ENCODE measurements around the gene FAM3B.

Gene FAM3B

DNA sequence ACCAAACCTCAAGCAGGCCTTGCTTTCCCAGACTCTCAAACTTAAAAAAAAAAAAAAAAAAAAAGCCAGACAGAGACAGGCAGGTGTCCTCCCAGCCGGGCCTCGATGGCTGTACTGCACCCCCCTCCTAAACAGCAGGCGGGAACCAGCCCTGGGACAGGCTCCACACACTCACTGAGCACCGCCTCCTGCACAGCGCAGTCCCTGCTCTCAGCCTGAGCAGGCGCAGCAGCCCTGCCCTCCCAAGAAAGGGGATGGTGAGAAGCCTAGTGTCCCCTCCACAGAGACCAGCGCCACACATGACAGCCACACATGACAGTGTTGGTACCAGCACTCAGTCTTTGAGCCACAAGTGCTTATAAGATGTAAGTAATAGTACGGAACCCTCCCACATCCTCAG lies 57.2 kb downstream of the FAM3B start:
- TF ChIP-seq ARNT (IDR thresholded peaks at IDR 0.05) (no peak), FOXA1 (IDR thresholded peaks at IDR 0.05) (no peak)
- ChIA-PET POLR2A (no interaction called here), CTCF (no interaction called here)
- no peak for DNase-seq (ENCODE audit: extremely low spot score)

GRCh38 chr21:41374177-41374712 lies 57.6 kb downstream of the FAM3B start:
- TF ChIP-seq NFRKB (IDR thresholded peaks at IDR 0.05) (no peak), SUZ12 (IDR thresholded peaks at IDR 0.05) (no peak), SP1 (IDR thresholded peaks at IDR 0.05) (no peak), BHLHE40 (IDR thresholded peaks at IDR 0.05; ENCODE audit: borderline replicate concordance) (no peak), HDGF (IDR thresholded peaks at IDR 0.05; ENCODE audit: borderline replicate concordance) (no peak), FOXK2 (IDR thresholded peaks at IDR 0.05) (no peak)
- TF ChIP-seq, protein P1, sequence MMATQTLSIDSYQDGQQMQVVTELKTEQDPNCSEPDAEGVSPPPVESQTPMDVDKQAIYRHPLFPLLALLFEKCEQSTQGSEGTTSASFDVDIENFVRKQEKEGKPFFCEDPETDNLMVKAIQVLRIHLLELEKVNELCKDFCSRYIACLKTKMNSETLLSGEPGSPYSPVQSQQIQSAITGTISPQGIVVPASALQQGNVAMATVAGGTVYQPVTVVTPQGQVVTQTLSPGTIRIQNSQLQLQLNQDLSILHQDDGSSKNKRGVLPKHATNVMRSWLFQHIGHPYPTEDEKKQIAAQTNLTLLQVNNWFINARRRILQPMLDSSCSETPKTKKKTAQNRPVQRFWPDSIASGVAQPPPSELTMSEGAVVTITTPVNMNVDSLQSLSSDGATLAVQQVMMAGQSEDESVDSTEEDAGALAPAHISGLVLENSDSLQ (IDR thresholded peaks at IDR 0.05): no peak
- no peak for DNase-seq (ENCODE audit: extremely low spot score)
- ChIA-PET CTCF (no interaction called here), POLR2A (no interaction called here)

GRCh38 chr21:41374867-41375533 lies 58.4 kb downstream of the FAM3B start:
- TF ChIP-seq L3MBTL2 (conservative IDR thresholded peaks at IDR 0.05) (no peak), FOXA1 (IDR thresholded peaks at IDR 0.05) (no peak), ELF4 (IDR thresholded peaks at IDR 0.05) (no peak), BHLHE40 (IDR thresholded peaks at IDR 0.05; ENCODE audit: borderline replicate concordance) (no peak), SUZ12 (IDR thresholded peaks at IDR 0.05) (no peak), NFRKB (IDR thresholded peaks at IDR 0.05) (no peak), FOXK2 (IDR thresholded peaks at IDR 0.05) (no peak), LEF1 (IDR thresholded peaks at IDR 0.05; ENCODE audit: borderline replicate concordance) (no peak), HDGF (IDR thresholded peaks at IDR 0.05; ENCODE audit: borderline replicate concordance) (no peak), ZNF384 (IDR thresholded peaks at IDR 0.05) (no peak), CTBP1 (IDR thresholded peaks at IDR 0.05; ENCODE audit: borderline replicate concordance) (no peak), ARNT (IDR thresholded peaks at IDR 0.05) (no peak), FOXM1 (IDR thresholded peaks at IDR 0.05; ENCODE audit: borderline replicate concordance) (no peak), SP1 (IDR thresholded peaks at IDR 0.05) (no peak), TARDBP (IDR thresholded peaks at IDR 0.05) (no peak)
- TF ChIP-seq, protein P1 (IDR thresholded peaks at IDR 0.05): no peak
- POLR2A ChIA-PET: no interaction called here
- DNase-seq (ENCODE audit: extremely low spot score): no peak
- CTCF ChIA-PET: no interaction called here

GRCh38 chr21:41375875-41376274 lies 59.3 kb downstream of the FAM3B start:
- CTCF ChIA-PET: no interaction called here
- no peak for DNase-seq (ENCODE audit: extremely low spot score)
- TF ChIP-seq ELF4 (IDR thresholded peaks at IDR 0.05) (no peak), SP1 (IDR thresholded peaks at IDR 0.05) (no peak), TARDBP (IDR thresholded peaks at IDR 0.05) (no peak), NFRKB (IDR thresholded peaks at IDR 0.05) (no peak), FOXK2 (IDR thresholded peaks at IDR 0.05) (no peak), BHLHE40 (IDR thresholded peaks at IDR 0.05; ENCODE audit: borderline replicate concordance) (no peak), SUZ12 (IDR thresholded peaks at IDR 0.05) (no peak), ARNT (IDR thresholded peaks at IDR 0.05) (no peak), L3MBTL2 (conservative IDR thresholded peaks at IDR 0.05) (no peak), FOXA1 (IDR thresholded peaks at IDR 0.05) (no peak), LEF1 (IDR thresholded peaks at IDR 0.05; ENCODE audit: borderline replicate concordance) (no peak)
- POLR2A ChIA-PET: no interaction called here

- DNase-seq (ENCODE audit: extremely low spot score): no peak
- TF ChIP-seq HDGF (IDR thresholded peaks at IDR 0.05; ENCODE audit: borderline replicate concordance) (no peak), FOXK2 (IDR thresholded peaks at IDR 0.05) (no peak), ELF4 (IDR thresholded peaks at IDR 0.05) (no peak), FOXA1 (IDR thresholded peaks at IDR 0.05) (no peak), BHLHE40 (IDR thresholded peaks at IDR 0.05; ENCODE audit: borderline replicate concordance) (no peak), NFRKB (IDR thresholded peaks at IDR 0.05) (no peak), TARDBP (IDR thresholded peaks at IDR 0.05) (no peak), ARNT (IDR thresholded peaks at IDR 0.05) (no peak), LEF1 (IDR thresholded peaks at IDR 0.05; ENCODE audit: borderline replicate concordance) (no peak), CTBP1 (IDR thresholded peaks at IDR 0.05; ENCODE audit: borderline replicate concordance) (no peak), L3MBTL2 (conservative IDR thresholded peaks at IDR 0.05) (no peak), SP1 (IDR thresholded peaks at IDR 0.05) (no peak), FOXM1 (IDR thresholded peaks at IDR 0.05; ENCODE audit: borderline replicate concordance) (no peak), ZNF384 (IDR thresholded peaks at IDR 0.05) (no peak), SUZ12 (IDR thresholded peaks at IDR 0.05) (no peak)
- TF ChIP-seq, protein P1 (IDR thresholded peaks at IDR 0.05): no peak
- ChIA-PET POLR2A (no interaction called here), CTCF (no interaction called here)
Observed at GRCh38 chr21:41377715-41378114, 61.1 kb downstream of the FAM3B start.

DNA sequence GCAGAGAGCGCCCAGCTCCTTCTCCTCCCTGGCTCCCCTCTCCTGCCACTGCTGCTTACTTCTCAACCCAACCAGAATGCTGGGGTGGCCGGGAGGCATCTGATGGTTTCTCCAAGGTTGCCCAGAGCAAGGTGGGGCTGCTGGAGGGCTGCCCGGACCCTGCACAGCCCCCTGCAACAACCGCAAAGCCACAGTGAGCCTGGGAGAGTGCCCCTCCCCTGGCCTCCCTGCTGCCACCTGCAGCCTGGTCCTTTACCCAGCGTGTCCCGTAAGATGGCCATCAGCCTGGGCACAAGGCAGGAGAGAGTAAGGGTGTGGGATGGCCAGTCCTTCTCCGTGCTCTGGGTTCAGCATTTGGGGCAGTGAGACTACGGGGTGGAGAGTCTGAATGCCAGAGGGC lies 62.2 kb downstream of the FAM3B start:
- ChIA-PET POLR2A (no interaction called here), CTCF (no interaction called here)
- TF ChIP-seq NFRKB (IDR thresholded peaks at IDR 0.05): no peak
- TF ChIP-seq, protein P1 (IDR thresholded peaks at IDR 0.05): no peak
- no peak for TF ChIP-seq FOXA1 (IDR thresholded peaks at IDR 0.05)
- TF ChIP-seq ELF4 (IDR thresholded peaks at IDR 0.05): no peak
- TF ChIP-seq TARDBP (IDR thresholded peaks at IDR 0.05): no peak
- no peak for TF ChIP-seq FOXK2 (IDR thresholded peaks at IDR 0.05)
- TF ChIP-seq ZNF384 (IDR thresholded peaks at IDR 0.05): no peak
- no peak for TF ChIP-seq BHLHE40 (IDR thresholded peaks at IDR 0.05; ENCODE audit: borderline replicate concordance)
- TF ChIP-seq HDGF (IDR thresholded peaks at IDR 0.05; ENCODE audit: borderline replicate concordance): no peak
- TF ChIP-seq CTBP1 (IDR thresholded peaks at IDR 0.05; ENCODE audit: borderline replicate concordance): no peak
- TF ChIP-seq SUZ12 (IDR thresholded peaks at IDR 0.05): no peak
- no peak for TF ChIP-seq L3MBTL2 (conservative IDR thresholded peaks at IDR 0.05)
- no peak for TF ChIP-seq SP1 (IDR thresholded peaks at IDR 0.05)
- TF ChIP-seq ARNT (IDR thresholded peaks at IDR 0.05): no peak
- no peak for TF ChIP-seq FOXM1 (IDR thresholded peaks at IDR 0.05; ENCODE audit: borderline replicate concordance)
- no peak for DNase-seq (ENCODE audit: extremely low spot score)

Data from HEK293T (cell line).